Vagina (tissue), 2 donors: ENCODE data around the gene SLC34A1. TPM values are rescaled to one million over a fixed set of nuclear protein-coding genes. Genes with fewer than 3 reads are reported as not detected.
"Not testable (repeated sequence)": the region's sequence is repeated elsewhere in the genome, so short reads cannot be mapped to it uniquely, and the experiment has no call there.

Source experiments
- DNase-seq, 2 donors: peaks; one replicate each; pipeline ENCODE4 v3.0.0-alpha.2; 2017; ENCODE audit errors: extremely low spot score in 2 of 2
- H3K27ac ChIP-seq: fragments of 200-600 bp; sonication (generic); one replicate; pipeline ENCODE4 v1.5.1; 2019
- H3K27me3 ChIP-seq: fragments of 200-600 bp; sonication (generic); one replicate; pipeline ENCODE4 v1.5.1; 2019
- H3K36me3 ChIP-seq, 2 donors: fragments of 200-600 bp; sonication (generic); one replicate each; pipeline ENCODE4 v1.5.1; 2017 to 2019
- H3K4me1 ChIP-seq: fragments of 200-600 bp; sonication (generic); one replicate; pipeline ENCODE4 v1.5.1; 2019
- H3K4me3 ChIP-seq, 2 donors: fragments of 200-600 bp; sonication (generic); 1 replicate in 1 of 2; 2 replicates in 1 of 2; pipeline ENCODE4 v1.5.1; 2016 to 2019
- H3K9me3 ChIP-seq: fragments of 200-600 bp; sonication (generic); one replicate; pipeline ENCODE4 v1.5.1; 2019
- POLR2A ChIP-seq, 2 donors: fragments of 450-650 bp; IDR thresholded peaks; one replicate each; pipeline ENCODE4 v1.6.1; 2017; ENCODE audit warnings: antibody characterized with exemption in 2 of 2, mild to moderate bottlenecking in 2 of 2, moderate library complexity in 2 of 2
- POLR2AphosphoS5 ChIP-seq, 2 donors: sonication (generic); formaldehyde crosslinking; IDR thresholded peaks; one replicate each; pipeline ENCODE4 v1.9.0; 2017; ENCODE audit warnings: antibody characterized with exemption in 2 of 2, mild to moderate bottlenecking in 2 of 2, low read depth in 1 of 2; ENCODE audit not compliant: insufficient read depth in 1 of 2
- intact Hi-C: fragments of 100-400 bp; cut with DNase I; formaldehyde crosslinking; loops from one replicate; pipeline ENCODE4 v1.15.1; 2023
- total RNA-seq: library from RNA; depleted of rRNA; stranded (reverse); fragments of >200 nt; gene quantifications from one replicate; pipeline ENCODE4 v1.2.3, GENCODE V29; 2016
- TF ChIP-seq, protein P1 (sequence below), 3 experiments: fragments of 450-650 bp in 2 of 3; fragments of 200-600 bp in 1 of 3; sonication (generic) in 1 of 3; IDR thresholded peaks; one replicate each; pipeline ENCODE4 v1.5.1; 2017 to 2019; ENCODE audit warnings: antibody characterized with exemption in 3 of 3, mild to moderate bottlenecking in 2 of 3, moderate library complexity in 2 of 3

The SLC34A1 gene
- total RNA-seq, 1 donor from 2014 or later = not detected

- H3K9me3 ChIP-seq = no peaks in the 10 kb centered on the region
- no peaks in the 10 kb centered on the region for H3K36me3 ChIP-seq
- intact Hi-C loops = no loop called here
- peaks cover 26% of the 10 kb centered on the region for H3K4me1 ChIP-seq
- H3K27ac ChIP-seq = no peak overlapping the region
- DNase-seq = no peak
- no peaks in the 10 kb centered on the region for H3K27me3 ChIP-seq
- TF ChIP-seq POLR2A (IDR thresholded peaks at IDR 0.05) (no peak), POLR2AphosphoS5 (IDR thresholded peaks at IDR 0.05; ENCODE audit: insufficient read depth in 1 of 2, low read depth in 1 of 2) (no peak)
- TF ChIP-seq, protein P1, sequence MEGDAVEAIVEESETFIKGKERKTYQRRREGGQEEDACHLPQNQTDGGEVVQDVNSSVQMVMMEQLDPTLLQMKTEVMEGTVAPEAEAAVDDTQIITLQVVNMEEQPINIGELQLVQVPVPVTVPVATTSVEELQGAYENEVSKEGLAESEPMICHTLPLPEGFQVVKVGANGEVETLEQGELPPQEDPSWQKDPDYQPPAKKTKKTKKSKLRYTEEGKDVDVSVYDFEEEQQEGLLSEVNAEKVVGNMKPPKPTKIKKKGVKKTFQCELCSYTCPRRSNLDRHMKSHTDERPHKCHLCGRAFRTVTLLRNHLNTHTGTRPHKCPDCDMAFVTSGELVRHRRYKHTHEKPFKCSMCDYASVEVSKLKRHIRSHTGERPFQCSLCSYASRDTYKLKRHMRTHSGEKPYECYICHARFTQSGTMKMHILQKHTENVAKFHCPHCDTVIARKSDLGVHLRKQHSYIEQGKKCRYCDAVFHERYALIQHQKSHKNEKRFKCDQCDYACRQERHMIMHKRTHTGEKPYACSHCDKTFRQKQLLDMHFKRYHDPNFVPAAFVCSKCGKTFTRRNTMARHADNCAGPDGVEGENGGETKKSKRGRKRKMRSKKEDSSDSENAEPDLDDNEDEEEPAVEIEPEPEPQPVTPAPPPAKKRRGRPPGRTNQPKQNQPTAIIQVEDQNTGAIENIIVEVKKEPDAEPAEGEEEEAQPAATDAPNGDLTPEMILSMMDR (IDR thresholded peaks at IDR 0.05) = no peak
- peak overlapping the region; percentile 32 to 45 for H3K4me3 ChIP-seq
Measured at GRCh38 chr5:177358370-177358819, 25.8 kb upstream of the SLC34A1 start.

DNA sequence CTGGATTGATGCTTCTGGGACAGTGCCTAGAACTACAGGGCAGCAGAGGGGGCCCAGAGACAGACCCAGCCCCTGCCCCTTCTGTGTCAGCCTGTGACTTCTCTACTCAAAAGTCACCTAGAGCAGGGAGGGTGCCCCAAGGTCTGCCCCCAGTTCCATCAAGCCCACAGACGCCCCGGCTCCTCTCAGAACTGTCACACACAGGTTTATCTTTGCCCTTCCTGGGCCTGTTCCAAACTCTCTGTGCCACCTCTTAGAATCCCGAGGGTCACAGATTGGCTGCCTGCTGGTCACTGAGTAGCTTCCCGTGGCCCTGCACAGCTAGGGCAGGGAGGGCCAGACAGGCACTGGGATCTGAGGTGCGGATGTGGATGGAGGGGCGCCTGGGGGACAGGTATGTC is 24.8 kb upstream of the SLC34A1 start:
- TF ChIP-seq POLR2A (IDR thresholded peaks at IDR 0.05) (no peak), POLR2AphosphoS5 (IDR thresholded peaks at IDR 0.05; ENCODE audit: insufficient read depth in 1 of 2, low read depth in 1 of 2) (no peak)
- TF ChIP-seq, protein P1 (IDR thresholded peaks at IDR 0.05) = no peak
- Histone ChIP-seq H3K9me3 (no peaks in the 10 kb centered on the region), H3K27ac (no peak overlapping the region), H3K4me1 (peaks cover 36% of the 10 kb centered on the region), H3K27me3 (no peaks in the 10 kb centered on the region), H3K4me3 (no peak overlapping the region), H3K36me3 (no peaks in the 10 kb centered on the region)
- intact Hi-C loops = no loop called here
- no peak for DNase-seq

DNA sequence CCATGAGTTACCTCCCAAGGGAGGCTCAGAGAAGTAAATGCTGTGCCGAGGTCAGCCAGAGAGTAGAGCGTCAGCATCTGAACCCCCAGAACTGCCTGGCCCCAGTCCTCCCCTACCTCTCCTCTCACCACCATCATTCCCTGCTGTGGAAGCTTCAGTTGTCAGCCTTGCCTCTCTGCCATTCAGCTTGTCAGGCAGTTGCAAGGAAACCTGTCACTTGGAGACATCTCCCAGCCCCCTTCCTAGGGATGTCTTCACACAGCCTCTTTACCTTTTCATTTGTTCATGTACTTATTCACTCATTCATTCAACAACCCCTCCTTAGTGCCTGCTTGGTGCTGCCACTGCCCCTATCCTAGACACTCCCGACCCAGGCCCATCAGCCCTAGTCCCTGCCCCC is 24.4 kb upstream of the SLC34A1 start:
- Histone ChIP-seq H3K27me3 (no peaks in the 10 kb centered on the region), H3K4me3 (no peak overlapping the region), H3K4me1 (peaks cover 36% of the 10 kb centered on the region), H3K36me3 (no peaks in the 10 kb centered on the region), H3K9me3 (no peaks in the 10 kb centered on the region), H3K27ac (no peak overlapping the region)
- no peak for DNase-seq
- intact Hi-C loops = no loop called here
- TF ChIP-seq, protein P1 (IDR thresholded peaks at IDR 0.05) = no peak
- TF ChIP-seq POLR2AphosphoS5 (IDR thresholded peaks at IDR 0.05; ENCODE audit: insufficient read depth in 1 of 2, low read depth in 1 of 2) (no peak), POLR2A (IDR thresholded peaks at IDR 0.05) (no peak)

GRCh38 chr5:177360740-177361139 is 23.5 kb upstream of the SLC34A1 start:
- not testable (repeated sequence) for H3K36me3 ChIP-seq

DNA sequence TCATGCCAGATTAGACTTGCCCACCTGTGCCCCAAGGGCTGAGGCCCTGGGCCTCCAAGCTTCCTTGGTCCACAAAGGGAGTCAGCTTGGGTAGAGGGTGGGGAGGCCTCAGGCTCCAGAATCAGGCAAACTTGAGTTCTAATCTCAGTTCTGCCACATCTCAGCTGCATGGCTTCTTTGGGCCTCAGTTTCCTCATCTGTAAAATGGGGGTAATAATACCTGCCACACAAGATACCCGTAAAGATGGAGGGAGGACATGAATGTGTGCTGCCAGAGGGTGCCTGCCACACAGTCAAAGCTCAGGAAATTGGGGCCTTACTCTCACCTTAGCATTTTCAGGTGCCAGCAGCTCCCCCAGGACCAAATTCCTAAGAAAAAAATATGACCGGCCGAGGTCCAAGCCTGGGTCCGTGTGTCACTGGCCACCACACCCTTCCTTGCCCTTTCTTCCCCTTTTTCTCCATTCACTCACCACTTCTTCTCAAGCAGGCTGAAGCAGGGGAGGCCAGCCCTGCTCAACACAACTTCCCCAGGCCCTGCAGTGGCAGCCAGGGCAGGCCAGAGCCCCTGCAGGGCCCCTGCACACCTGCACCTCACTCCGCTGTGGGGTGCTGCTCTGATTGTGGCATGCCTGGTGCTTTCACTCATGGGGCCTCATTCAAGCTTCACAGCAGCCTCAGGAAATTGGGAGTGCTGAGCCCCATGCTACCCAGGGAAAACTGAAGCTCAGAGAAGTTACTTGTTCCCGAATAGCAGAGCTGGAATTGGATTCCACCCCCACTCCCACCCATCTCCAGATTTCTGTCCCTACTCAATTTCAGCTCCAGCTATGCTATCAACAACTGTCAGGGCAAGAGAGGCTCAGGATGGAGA is 22.6 kb upstream of the SLC34A1 start:
- no peak overlapping the region for H3K27ac ChIP-seq
- H3K4me1 ChIP-seq = peaks cover 49% of the 10 kb centered on the region
- TF ChIP-seq POLR2AphosphoS5 (IDR thresholded peaks at IDR 0.05; ENCODE audit: insufficient read depth in 1 of 2, low read depth in 1 of 2) (no peak), POLR2A (IDR thresholded peaks at IDR 0.05) (no peak)
- TF ChIP-seq, protein P1 (IDR thresholded peaks at IDR 0.05) = no peak
- H3K36me3 ChIP-seq = no peaks in the 10 kb centered on the region
- intact Hi-C loops = no loop called here
- no peak overlapping the region for H3K4me3 ChIP-seq
- no peak for DNase-seq
- H3K27me3 ChIP-seq = no peaks in the 10 kb centered on the region
- no peaks in the 10 kb centered on the region for H3K9me3 ChIP-seq

More at GRCh38 chr5:177360740-177361139, 23.5 kb upstream of the SLC34A1 start:
- H3K27ac ChIP-seq, H3K4me3 ChIP-seq, H3K9me3 ChIP-seq, intact Hi-C loops, DNase-seq, H3K27me3 ChIP-seq: not testable (repeated sequence)
- H3K4me1 ChIP-seq = peaks cover 40% of the 10 kb centered on the region
